ENCODE data around the gene RELB.
A peak's percentile ranks its signal among the peaks of the same experiment; 100 is the strongest.

RELB gene

DNA sequence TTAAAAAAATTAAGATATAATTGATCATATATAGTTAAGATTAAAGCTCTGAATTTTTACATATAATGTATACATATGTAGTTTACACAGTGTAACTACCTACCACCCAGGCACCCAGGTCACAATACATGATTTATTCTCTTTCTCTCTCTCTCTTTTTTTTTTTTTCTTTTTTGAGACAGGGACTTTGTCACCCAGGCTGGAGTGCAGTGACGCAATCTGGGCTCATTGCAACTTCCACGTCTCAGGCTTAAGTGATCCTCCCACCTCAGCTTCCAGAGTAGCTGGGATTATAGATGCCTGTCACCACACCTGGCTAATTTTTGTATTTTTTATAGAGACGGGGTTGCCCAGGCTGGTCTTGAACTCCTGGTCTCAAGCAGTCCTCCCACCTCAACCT, 18.8 kb downstream of the RELB start:
- DNase-seq (ENCODE audit: low spot score) = no peak

DNA sequence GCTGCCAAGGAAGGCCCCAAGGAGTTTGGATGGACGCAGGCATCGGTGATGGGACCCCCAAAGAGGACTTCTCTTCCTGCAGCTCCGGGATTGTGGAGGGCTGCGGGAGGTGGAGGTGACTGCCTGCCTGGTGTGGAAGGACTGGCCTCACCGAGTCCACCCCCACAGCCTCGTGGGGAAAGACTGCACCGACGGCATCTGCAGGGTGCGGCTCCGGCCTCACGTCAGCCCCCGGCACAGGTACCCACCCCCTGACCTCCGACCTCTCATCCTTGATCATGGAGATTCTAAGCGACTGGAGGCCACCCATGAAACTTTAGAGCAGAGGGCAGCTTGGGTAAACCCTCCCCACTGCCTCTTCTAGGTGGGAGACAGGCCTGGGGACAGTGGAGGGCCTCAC, 20.7 kb downstream of the RELB start:
- DNase-seq (ENCODE audit: low spot score) = no peak

DNA sequence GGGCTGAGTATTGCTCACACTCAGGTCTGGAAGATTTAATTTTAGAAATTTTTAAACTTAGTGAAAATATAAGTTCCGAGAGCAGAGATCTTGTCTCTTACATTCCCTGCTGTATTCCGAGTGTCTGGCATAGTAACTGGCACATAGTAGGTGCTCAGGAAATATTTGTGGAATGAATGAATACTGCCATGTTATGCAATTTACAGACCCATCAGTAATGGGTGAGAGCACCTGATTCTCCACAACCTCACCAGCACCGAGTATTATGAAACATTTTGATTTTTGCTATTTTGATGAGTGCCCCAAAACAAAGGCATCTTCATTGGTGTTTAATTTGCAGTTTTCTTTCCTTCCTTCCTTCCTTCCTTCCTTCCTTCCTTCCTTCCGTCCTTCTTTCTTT, 21.8 kb downstream of the RELB start:
- no peak for DNase-seq (ENCODE audit: low spot score)

DNA sequence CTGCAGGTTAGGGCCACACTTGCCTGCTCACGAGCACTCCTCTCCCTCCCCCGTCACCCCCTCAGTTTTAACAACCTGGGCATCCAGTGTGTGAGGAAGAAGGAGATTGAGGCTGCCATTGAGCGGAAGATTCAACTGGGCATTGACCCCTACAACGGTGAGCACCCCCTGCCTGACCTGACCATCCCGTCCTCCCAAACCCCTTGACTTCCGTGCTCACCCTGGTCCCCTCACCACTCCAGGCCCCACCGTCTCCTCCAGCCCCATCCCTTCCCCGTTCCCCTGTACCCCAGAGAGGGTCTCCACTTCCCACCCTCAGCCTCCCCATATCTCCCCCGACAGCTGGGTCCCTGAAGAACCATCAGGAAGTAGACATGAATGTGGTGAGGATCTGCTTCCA, 24.0 kb downstream of the RELB start:
- DNase-seq (ENCODE audit: low spot score) = no peak

DNA sequence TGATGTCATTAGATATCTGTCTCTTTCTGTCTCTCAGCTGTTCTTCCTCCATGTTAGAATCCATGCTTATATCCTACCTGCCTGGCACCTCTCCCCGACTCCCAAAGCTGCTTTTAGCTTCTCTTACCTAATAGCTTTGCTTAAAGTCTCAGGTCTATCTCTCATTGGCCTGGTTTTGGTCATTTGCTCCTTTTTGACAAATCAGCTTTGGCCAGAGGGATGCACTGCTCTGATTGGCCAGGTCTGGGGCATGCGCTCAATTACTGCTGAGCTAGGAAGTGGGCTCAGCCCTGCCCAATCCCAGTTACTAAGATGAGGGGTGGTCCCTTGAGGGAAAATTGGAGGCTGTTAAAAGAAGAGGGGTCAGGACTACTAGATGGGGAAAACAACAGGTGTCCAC, 26.1 kb downstream of the RELB start:
- DNase-seq (ENCODE audit: low spot score) = no peak

DNA sequence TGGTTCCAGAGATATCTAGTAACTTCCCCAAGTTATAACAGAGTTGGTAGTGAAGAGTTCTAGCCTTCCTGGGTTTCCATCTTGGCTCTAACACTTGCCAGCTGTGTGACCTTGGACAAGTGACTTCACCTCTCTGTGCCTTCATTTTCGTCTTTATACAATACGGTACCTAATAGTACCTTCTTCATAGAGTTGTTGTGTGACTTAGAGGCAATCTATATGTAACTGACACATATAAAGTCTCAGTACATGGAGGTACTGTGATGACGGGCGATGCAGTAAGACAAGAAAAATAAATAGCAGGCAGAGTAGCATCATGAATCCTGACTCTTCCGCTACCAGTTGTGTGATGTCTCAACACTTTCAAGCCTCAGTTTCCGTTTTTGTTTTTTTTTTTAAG, 29.6 kb downstream of the RELB start:
- no peak for DNase-seq (ENCODE audit: low spot score)

DNA sequence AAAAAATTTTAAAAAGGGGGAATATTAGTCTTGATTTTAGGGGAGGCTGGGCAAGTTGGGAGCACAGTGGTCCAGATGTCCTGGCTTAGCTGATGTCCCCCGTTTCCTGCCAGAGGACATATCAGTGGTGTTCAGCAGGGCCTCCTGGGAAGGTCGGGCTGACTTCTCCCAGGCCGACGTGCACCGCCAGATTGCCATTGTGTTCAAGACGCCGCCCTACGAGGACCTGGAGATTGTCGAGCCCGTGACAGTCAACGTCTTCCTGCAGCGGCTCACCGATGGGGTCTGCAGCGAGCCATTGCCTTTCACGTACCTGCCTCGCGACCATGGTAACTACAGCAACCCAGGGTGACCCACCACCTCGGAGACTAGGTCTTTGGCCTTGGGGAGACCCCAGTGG, 31.2 kb downstream of the RELB start:
- DNase-seq (ENCODE audit: low spot score) = no peak

DNA sequence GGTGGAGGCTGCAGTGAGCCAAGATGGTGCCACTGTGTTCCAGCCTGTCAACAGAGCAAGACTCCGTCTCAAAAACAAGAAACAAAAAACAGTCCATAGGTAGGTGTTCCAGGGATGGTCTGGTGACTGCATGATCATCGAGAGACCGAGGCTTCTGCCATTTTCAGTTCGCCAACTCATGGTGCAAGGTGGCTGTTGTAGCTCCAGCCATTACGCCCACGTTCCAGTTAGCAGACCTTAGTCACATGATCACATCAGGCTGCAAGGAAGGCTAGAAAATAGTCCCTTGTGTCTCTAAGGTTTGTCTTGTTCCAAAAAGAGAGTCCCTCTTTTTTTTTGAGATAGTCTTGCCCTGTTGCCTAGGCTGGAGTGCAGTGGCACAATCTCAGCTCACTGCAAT, 34.5 kb downstream of the RELB start:
- DNase-seq (ENCODE audit: low spot score) = no peak

DNA sequence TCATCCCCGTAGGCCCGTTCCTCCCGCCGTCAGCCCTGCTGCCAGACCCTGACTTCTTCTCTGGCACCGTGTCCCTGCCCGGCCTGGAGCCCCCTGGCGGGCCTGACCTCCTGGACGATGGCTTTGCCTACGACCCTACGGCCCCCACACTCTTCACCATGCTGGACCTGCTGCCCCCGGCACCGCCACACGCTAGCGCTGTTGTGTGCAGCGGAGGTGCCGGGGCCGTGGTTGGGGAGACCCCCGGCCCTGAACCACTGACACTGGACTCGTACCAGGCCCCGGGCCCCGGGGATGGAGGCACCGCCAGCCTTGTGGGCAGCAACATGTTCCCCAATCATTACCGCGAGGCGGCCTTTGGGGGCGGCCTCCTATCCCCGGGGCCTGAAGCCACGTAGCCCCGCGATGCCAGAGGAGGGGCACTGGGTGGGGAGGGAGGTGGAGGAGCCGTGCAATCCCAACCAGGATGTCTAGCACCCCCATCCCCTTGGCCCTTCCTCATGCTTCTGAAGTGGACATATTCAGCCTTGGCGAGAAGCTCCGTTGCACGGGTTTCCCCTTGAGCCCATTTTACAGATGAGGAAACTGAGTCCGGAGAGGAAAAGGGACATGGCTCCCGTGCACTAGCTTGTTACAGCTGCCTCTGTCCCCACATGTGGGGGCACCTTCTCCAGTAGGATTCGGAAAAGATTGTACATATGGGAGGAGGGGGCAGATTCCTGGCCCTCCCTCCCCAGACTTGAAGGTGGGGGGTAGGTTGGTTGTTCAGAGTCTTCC, 36.3 kb downstream of the RELB start:
- DNase-seq (ENCODE audit: low spot score) = no peak

DNA sequence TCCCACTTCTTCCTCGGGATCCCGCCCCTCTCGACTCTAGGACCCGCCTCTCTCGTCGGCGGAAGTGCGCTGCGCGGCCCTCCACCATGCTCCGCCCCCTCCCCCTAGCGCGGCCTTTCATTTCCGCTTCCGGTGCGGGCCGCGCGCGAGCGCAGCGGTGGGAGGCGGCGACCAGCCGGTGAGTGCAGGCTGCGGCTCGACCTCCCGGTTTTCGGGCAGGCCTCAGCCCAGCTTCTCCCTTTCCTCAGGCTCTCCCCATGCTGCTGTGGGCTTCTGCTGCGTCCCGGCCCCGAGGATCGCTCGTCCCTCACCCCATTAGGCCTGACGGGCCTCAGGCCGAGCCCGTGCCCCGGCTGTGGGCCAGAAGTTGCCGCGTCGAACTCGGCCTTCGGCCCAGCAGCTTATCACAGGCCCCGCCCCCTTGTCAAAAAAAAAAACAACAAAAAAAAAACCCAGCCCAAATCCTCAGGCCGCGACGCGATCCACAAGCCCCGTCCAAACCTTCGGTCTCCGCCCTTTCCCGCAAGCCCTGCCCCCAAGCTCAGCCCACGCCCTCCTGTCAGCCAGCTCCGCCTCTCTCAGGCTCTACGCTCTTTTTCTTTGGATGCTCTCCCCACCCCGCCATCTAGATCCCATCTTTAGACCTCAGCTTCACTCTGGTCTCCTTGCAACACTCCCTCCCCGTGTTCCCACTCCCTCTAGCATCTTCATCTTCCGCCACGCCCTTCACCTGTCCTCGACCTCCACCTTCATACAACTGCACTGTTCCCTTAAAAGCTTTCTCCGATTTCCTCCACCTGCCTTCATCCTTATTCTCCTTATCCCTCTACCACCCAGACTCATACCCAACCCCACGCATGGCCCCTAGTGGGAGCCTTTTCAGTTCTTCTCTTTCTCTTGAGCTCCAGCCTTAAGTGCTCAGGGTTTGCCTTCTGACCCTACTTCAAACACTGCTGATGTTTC, 37.9 kb downstream of the RELB start, which contains the start of gene CLASRP:
TSS of gene CLASRP (plus strand) at position 115 of the 963 bp plus-strand sequence. CDS start 1,168 bp downstream, outside the sequence.
- DNase-seq (ENCODE audit: low spot score) = peak; percentile 94

DNA sequence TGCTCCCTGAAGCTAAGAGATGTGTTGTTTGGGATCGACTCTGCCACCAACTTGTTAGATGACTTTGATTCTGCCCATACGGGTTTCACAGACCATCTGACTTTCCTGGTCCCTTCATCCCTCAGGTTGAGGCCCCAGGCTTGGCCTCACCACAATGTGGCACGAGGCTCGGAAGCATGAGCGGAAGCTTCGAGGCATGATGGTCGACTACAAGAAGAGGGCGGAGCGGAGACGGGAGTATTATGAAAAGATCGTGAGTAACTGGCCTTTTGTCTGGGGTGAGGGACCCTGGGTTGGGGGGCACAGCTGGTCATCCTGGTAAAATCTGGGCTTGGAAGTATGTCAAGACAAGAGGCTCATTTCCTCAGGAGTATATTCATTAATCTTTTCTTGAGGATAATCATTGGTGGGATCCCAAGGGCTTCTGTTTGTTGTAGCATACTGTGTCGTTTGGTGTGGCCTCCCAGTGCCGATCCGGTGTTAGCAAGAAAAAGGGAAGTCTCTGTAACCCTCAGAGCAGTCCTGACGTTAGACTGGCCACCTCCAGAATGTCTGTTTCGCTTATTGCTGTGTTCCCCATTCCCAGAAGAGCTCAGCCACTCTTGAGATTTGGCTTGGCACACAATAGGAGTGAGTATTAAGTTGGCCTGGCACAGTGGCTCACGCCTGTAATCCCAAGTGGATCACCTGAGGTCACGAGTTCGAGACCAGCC, 39.0 kb downstream of the RELB start:
- DNase-seq (ENCODE audit: low spot score) = peak; percentile 35

DNA sequence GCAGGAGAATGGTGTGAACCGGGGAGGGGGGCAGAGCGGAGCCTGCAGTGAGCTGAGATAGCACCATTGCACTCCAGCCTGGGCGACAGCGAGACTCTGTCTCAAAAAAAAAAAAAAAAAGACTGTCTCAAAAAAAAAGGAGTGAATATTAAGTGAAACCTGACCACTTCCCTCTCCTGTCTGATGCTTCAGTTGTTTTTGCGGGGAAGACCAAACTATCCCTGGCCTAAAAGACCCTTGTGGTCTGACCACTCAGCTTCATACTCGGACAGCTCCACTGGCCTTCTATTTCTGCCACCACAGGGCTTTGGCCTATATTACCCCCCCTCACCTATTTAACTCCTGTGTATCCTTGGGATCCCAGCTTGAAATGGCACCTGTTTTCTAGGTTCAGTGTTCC, 39.9 kb downstream of the RELB start:
- no peak for DNase-seq (ENCODE audit: low spot score)

DNA sequence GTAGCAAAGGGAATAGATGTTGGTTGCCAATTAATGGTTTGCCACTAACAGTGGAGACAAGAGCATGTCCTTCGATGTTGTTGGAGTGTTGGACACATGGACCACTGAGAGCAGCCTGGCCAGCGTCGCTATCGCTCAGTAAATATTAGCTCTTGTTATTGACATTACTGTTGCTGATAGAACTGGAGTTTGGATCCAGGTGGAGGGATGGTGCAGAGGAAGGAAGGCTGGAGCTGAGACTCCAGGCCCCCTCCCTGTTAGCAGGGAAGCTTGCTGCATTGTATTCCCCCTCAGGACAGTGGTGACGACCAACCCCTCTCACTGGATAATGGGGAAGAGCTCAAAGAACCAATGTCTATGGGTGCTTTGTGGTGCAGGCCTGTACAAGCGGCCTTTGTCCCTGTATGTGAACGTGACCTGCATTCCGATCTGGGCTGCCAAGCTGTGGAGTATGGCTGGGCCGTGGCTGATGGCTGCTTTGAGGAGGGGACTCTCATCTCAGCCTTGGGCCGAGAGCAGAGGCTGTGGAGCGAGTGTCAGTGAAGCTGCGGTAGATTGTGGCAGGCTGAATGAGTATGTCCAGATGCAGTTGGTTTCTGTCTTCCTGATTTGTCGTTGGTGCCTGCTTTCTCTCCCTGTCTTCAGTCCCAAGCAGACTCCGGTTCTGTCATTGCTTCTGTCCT, 44.5 kb downstream of the RELB start:
- DNase-seq (ENCODE audit: low spot score) = peak; percentile 98

DNA sequence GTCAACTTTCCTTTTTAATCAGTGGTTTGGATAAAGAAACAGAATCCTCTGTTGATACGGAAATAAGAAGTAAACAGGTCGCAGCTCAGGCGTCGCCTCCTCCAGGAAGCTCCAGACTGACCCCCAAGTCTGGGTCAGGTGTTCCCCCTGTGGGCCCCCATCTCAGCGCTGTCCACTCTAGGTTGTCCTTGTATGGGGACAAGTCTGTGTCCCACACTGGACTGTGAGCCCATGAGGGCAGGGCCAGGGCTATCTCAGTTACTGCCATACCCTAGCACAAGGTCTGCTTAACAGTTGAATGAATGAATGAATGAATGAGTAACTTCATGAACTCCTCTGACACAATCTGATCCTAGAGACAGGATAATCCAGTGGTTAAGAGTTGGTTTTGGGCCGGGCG, 45.1 kb downstream of the RELB start:
- no peak for DNase-seq (ENCODE audit: low spot score)

DNA sequence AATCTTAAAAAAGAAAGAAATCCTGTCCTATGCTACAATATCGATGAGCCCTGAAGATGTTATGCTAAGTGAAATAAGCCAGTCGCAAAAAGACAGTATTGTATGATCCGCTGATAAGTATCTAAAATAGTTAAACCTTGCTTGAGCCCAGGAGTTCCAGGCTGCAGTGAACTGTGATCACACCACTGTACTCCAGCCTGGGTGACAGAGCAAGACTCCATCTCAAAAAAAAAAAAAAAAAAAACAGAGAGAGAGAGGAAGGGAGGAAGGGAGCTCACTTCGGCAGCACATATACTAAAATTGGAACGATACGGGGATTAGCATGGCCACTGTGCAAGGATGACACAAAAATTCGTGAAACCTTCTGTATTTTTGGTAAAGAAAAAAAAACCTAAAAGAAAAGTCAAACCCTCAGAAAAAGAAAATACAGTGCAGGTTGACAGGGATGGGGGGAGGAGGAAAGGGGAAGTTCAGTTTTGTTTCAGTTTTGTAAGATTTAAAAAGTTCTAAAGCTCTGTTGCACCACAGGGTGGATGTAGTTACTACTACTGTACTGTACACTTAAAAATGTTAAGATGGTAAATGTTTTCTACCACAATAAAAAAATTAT, 46.0 kb downstream of the RELB start:
- DNase-seq (ENCODE audit: low spot score) = no peak

DNA sequence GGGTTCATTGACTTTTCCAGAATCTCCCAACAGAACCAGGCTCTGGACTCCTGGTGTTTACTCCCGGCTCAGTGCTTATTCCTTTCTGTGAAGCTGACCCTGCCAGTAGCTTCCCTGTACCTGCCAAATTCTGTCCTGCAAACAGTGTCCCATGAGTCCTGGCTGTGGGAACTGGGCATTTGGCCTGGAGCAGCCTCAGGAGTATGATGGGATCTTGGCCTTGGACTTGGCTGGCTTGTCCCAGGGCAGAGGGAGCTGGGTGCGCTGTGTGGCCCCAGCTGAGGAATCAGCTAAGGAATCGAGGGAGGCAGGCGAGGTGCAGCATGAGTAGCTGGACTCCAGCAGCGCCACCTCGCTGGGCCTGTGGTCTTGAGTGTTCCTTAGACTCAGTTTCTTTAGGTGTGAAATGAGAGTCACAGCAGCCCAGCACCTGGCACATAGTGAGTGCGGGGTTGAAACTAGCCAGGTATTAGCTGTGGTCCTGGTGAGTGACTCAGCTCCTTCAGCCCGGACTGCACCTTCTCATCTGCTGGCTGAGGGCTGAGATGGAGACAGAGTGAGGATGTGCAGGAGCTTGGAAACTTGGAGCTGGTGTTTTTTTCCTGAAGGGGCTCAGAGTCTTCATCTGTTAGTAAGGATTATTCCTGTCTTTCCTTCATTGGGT, 47.9 kb downstream of the RELB start:
- DNase-seq (ENCODE audit: low spot score) = peak; percentile 59

DNA sequence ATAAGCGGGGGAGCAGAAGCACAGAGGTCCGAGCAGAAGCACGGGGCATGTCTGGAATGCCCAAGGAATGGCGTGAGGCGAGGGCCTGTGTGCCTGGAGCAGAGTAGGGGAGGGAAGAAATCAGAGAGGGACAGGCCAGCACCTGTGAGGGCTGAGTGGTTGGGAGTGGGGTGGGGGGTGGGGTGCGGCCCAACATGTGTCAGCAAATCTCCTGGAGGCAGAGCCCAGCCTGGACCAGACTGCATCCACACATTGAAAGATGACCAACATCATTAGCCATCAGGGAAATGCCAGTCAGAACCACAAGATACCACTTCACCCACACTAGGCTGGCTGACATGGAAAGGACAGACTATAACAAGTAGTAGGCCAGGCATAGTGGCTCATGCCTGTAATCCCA, 48.8 kb downstream of the RELB start:
- DNase-seq (ENCODE audit: low spot score) = no peak

DNA sequence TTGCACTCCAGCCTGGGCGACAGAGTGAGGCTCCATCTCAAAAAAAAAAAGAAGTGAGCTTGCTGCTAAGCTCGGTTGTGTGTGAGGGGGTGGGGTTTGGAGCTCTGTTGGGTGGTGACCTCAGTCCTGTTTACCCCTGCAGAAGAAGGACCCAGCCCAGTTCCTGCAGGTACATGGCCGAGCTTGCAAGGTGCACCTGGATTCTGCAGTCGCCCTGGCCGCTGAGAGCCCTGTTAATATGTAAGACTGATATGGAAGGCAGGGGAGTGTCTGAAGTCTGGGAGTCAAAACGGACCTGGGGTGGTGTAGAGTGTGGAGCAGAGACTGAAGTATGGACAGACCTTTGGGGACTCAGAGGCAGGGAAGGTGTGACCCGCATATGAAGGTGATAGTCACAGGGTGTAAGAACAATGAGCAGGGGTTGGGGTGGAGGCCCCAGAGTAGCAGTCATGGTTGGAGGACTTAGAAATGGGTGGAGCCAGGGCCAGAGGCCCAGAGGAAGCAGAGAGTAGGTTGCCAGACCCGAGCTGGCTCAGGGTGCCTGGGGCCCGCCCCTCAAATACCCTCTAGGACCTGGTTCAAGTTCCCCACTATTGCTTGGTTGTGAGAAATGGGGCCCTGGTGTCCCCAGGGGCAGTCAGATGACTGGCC, 50.8 kb downstream of the RELB start:
- DNase-seq (ENCODE audit: low spot score) = no peak

DNA sequence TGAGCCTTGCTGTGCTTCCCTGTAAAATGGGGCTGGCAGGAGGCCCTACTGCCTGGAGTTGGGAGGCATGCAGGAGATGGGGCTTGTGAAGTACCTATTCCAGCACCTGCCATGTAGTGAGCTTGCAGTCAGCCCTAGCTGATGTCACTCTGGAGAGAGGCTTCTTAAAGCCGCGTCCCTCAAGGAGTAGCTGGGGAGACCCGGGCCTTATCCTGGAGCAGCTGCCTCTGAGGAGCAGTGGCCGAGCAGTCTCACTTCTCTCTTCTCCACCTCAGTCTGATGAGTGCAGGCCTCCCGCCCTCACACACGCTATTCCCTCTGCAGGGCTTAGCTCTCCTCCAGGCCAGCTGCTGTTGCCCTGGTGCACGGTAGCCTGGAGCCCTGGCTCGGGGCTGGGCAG, 55.6 kb downstream of the RELB start:
- DNase-seq (ENCODE audit: low spot score) = no peak

DNA sequence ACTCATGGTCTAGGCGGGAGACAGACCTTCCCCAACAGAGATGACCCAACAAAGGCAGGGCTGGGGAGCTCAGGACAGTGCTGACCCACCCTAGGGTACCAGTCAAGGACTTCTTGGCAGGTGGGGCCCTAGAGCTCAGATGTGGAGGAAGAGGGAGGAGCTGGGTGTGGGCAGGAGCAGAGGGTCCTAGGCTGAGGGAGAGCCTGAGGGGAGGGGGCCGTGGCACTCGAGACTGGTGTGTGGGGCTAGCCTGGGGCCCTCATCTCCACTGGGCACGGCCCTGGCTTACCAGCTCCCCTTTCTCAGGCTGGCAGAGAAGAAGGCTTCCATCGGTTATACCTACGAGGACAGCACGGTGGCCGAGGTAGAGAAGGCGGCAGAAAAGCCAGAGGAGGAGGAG, 56.2 kb downstream of the RELB start:
- DNase-seq (ENCODE audit: low spot score) = no peak
